Femur (tissue), 1 donor: ENCODE data around the gene OR1B1.
"Not testable (repeated sequence)": the region's sequence is repeated elsewhere in the genome, so short reads cannot be mapped to it uniquely, and the experiment has no call there.

Experiments
- DNase-seq: peaks from one replicate; pipeline ENCODE4 v3.0.0-alpha.2; 2017

Gene OR1B1

GRCh38 chr9:122657527-122657926 is at the start of gene OR1B1:
OR1B1 (minus strand) TSS chr9:122657627.
- DNase-seq: no peak

GRCh38 chr9:122695696-122696095 is 38.3 kb upstream of the OR1B1 start:
- no peak for DNase-seq

- no peak for DNase-seq
Measured at GRCh38 chr9:122684851-122685250, 27.4 kb upstream of the OR1B1 start.

- no peak for DNase-seq
Measured at GRCh38 chr9:122672481-122672880, 15.1 kb upstream of the OR1B1 start.

- DNase-seq: no peak
Measured at GRCh38 chr9:122661416-122661815, 4.0 kb upstream of the OR1B1 start, which contains the start of gene OR1L1. OR1L1 (plus strand) TSS chr9:122661716; CDS start chr9:122661716, 0 bp downstream.

GRCh38 chr9:122656378-122656777 is 1.0 kb downstream of the OR1B1 start:
- DNase-seq: no peak

GRCh38 chr9:122642226-122642625 is 15.2 kb downstream of the OR1B1 start:
- DNase-seq: no peak

GRCh38 chr9:122619996-122620395 is 37.4 kb downstream of the OR1B1 start:
- DNase-seq: no peak

GRCh38 chr9:122614362-122614761 is 43.1 kb downstream of the OR1B1 start, which contains the start of gene OR1Q1:
OR1Q1 (plus strand) TSS chr9:122614738; CDS start chr9:122614738, 0 bp downstream.
- no peak for DNase-seq

GRCh38 chr9:122609804-122610203 is 47.6 kb downstream of the OR1B1 start:
- DNase-seq: no peak

- DNase-seq: no peak
Measured at GRCh38 chr9:122606587-122606986, 50.8 kb downstream of the OR1B1 start.

GRCh38 chr9:122605691-122606090 is 51.7 kb downstream of the OR1B1 start:
- DNase-seq: no peak

GRCh38 chr9:122583284-122583683 is 74.1 kb downstream of the OR1B1 start, which contains the start of gene OR1L8:
OR1L8 (minus strand) TSS chr9:122583384; CDS start chr9:122568477, 14,907 bp downstream.
- not testable (repeated sequence) for DNase-seq

- DNase-seq: no peak
Measured at GRCh38 chr9:122580360-122580759, 77.1 kb downstream of the OR1B1 start.

- DNase-seq: no peak
Measured at GRCh38 chr9:122579874-122580273, 77.6 kb downstream of the OR1B1 start.
